Measurements from ENCODE around the gene PPOX. TPM values are rescaled to one million over a fixed set of nuclear protein-coding genes. Genes with fewer than 3 reads are reported as not detected.

The PPOX gene
- 8.7 and 10.4 TPM in 2 replicates for polyA plus RNA-seq (2013)

- H2BK5ac ChIP-seq (ENCODE audit: low read depth, low read length, poor library complexity), result peak within 1 kb of the TSS; percentile 21
- WGBS (ENCODE audit: extremely low coverage, insufficient coverage, insufficient read length), result no CpG with 5 or more reads among the region's 54 CpGs
- peak within 1 kb of the TSS; percentile 23 for H2AK5ac ChIP-seq (ENCODE audit: low read length)
Measured at GRCh38 chr1:161165742-161166668, at the start of gene PPOX. PPOX (plus strand) TSS chr1:161166426; CDS start chr1:161166848, 422 bp downstream.

GRCh38 chr1:161117759-161118581 lies 48.3 kb upstream of the PPOX start, which contains the start of the genes NIT1 and PFDN2:
NIT1 (plus strand) TSS chr1:161118105; CDS start chr1:161118177, 72 bp downstream.
PFDN2 (minus strand) TSS chr1:161118037; CDS start chr1:161118026, 11 bp downstream.
- H4K91ac ChIP-seq (ENCODE audit: low read depth, low read length), result peak within 1 kb of the TSS; percentile 45
- peaks cover 10% of the 10 kb centered on the region for H3K79me2 ChIP-seq (ENCODE audit: control insufficient read depth, insufficient read depth, low read length, poor library complexity)
- peak within 1 kb of the TSS; percentile 90 for H3K27ac ChIP-seq (ENCODE audit: low read depth, low read length)
- H3K9ac ChIP-seq (ENCODE audit: low read length), result peak within 1 kb of the TSS; percentile 90
- peak within 1 kb of the TSS; percentile 29 for H2BK5ac ChIP-seq (ENCODE audit: low read depth, low read length, poor library complexity)
- DNase-seq, result peak; percentile 89 to 92
- no CpG with 5 or more reads among the region's 58 CpGs for WGBS (ENCODE audit: extremely low coverage, insufficient coverage, insufficient read length)
- peak within 1 kb of the TSS; percentile 45 for H4K12ac ChIP-seq (ENCODE audit: low read depth, low read length)
- peak within 1 kb of the TSS; percentile 8 for H3K18ac ChIP-seq (ENCODE audit: low read length)
- peak within 1 kb of the TSS; percentile 67 for H4K8ac ChIP-seq (ENCODE audit: low read depth, low read length)
- H3K4ac ChIP-seq (ENCODE audit: low read depth, low read length), result peak within 1 kb of the TSS; percentile 32
- peak within 1 kb of the TSS; percentile 5 for H2BK120ac ChIP-seq (ENCODE audit: insufficient read depth, low read length, poor library complexity)
- H3K23ac ChIP-seq (ENCODE audit: low read length), result no peak within 1 kb of the TSS
- H3K36me3 ChIP-seq (ENCODE audit: control insufficient read depth in 1 of 2, insufficient read depth in 2 of 2, low read length in 2 of 2), result peaks cover 19 to 27% of the 10 kb centered on the region in 2 experiments
- peak within 1 kb of the TSS; percentile 33 for H3K14ac ChIP-seq (ENCODE audit: low read length)
- H3K4me1 ChIP-seq (ENCODE audit: control insufficient read depth in 1 of 2, insufficient read depth in 2 of 2, low read length in 2 of 2), result peaks cover 9 to 11% of the 10 kb centered on the region in 2 experiments
- peaks cover 2% of the 10 kb centered on the region for H3K9me3 ChIP-seq (ENCODE audit: insufficient read depth, low read depth, low read length)
- H2AK5ac ChIP-seq (ENCODE audit: low read length), result peak within 1 kb of the TSS; percentile 74
- H3K4me3 ChIP-seq (ENCODE audit: low read depth, low read length), result peak within 1 kb of the TSS; percentile 95
- peak within 1 kb of the TSS; percentile 61 for H2AFZ ChIP-seq (ENCODE audit: insufficient read depth, low read length, poor library complexity)
- peak within 1 kb of the TSS; percentile 14 for H2BK12ac ChIP-seq (ENCODE audit: low read length)
- no peaks in the 10 kb centered on the region for H3K27me3 ChIP-seq (ENCODE audit: insufficient read depth, low read length)
- peaks cover 5% of the 10 kb centered on the region for H3K79me1 ChIP-seq (ENCODE audit: low read length)
- H3K4me2 ChIP-seq (ENCODE audit: low read length), result peak within 1 kb of the TSS; percentile 77

More at GRCh38 chr1:161165742-161166668, at the start of gene PPOX:
- Histone ChIP-seq H3K9ac (ENCODE audit: low read length) (peak within 1 kb of the TSS; percentile 84), H3K27me3 (ENCODE audit: insufficient read depth, low read length) (no peaks in the 10 kb centered on the region), H4K12ac (ENCODE audit: low read depth, low read length) (peak within 1 kb of the TSS; percentile 34), H3K36me3 (ENCODE audit: control insufficient read depth in 1 of 2, insufficient read depth in 2 of 2, low read length in 2 of 2) (peaks cover 26 to 45% of the 10 kb centered on the region in 2 experiments), H4K91ac (ENCODE audit: low read depth, low read length) (peak within 1 kb of the TSS; percentile 16), H3K4me2 (ENCODE audit: low read length) (peak within 1 kb of the TSS; percentile 97), H3K9me3 (ENCODE audit: insufficient read depth, low read depth, low read length) (peaks cover 2% of the 10 kb centered on the region), H3K4ac (ENCODE audit: low read depth, low read length) (no peak within 1 kb of the TSS), H3K23ac (ENCODE audit: low read length) (no peak within 1 kb of the TSS), H3K79me2 (ENCODE audit: control insufficient read depth, insufficient read depth, low read length, poor library complexity) (no peaks in the 10 kb centered on the region), H2BK120ac (ENCODE audit: insufficient read depth, low read length, poor library complexity) (no peak within 1 kb of the TSS), H2BK12ac (ENCODE audit: low read length) (no peak within 1 kb of the TSS), H2AFZ (ENCODE audit: insufficient read depth, low read length, poor library complexity) (peak within 1 kb of the TSS; percentile 70), H3K4me3 (ENCODE audit: low read depth, low read length) (peak within 1 kb of the TSS; percentile 85), H4K8ac (ENCODE audit: low read depth, low read length) (peak within 1 kb of the TSS; percentile 78), H3K27ac (ENCODE audit: low read depth, low read length) (peak within 1 kb of the TSS; percentile 29), H3K79me1 (ENCODE audit: low read length) (no peaks in the 10 kb centered on the region), H3K4me1 (ENCODE audit: control insufficient read depth in 1 of 2, insufficient read depth in 2 of 2, low read length in 2 of 2) (peaks cover 8 to 9% of the 10 kb centered on the region in 2 experiments), H3K14ac (ENCODE audit: low read length) (peak within 1 kb of the TSS; percentile 65), H3K18ac (ENCODE audit: low read length) (peak within 1 kb of the TSS; percentile 19)
- DNase-seq, result peak; percentile 97 to 98

GRCh38 chr1:161119092-161119903 lies 46.9 kb upstream of the PPOX start:
- peaks cover 27 to 37% of the 10 kb centered on the region in 2 experiments for H3K36me3 ChIP-seq (ENCODE audit: control insufficient read depth in 1 of 2, insufficient read depth in 2 of 2, low read length in 2 of 2)
- no peak overlapping the region for H3K4ac ChIP-seq (ENCODE audit: low read depth, low read length)
- WGBS (ENCODE audit: extremely low coverage, insufficient coverage, insufficient read length), result no CpG with 5 or more reads among the region's 10 CpGs
- H2BK120ac ChIP-seq (ENCODE audit: insufficient read depth, low read length, poor library complexity), result no peak overlapping the region
- H3K9me3 ChIP-seq (ENCODE audit: insufficient read depth, low read depth, low read length), result peaks cover 2% of the 10 kb centered on the region
- H2AK5ac ChIP-seq (ENCODE audit: low read length), result peak overlapping the region; percentile 28
- H3K79me1 ChIP-seq (ENCODE audit: low read length), result peaks cover 5% of the 10 kb centered on the region
- H3K4me2 ChIP-seq (ENCODE audit: low read length), result peak overlapping the region; percentile 66
- peak overlapping the region; percentile 26 for H3K27ac ChIP-seq (ENCODE audit: low read depth, low read length)
- no peak overlapping the region for H3K18ac ChIP-seq (ENCODE audit: low read length)
- peak overlapping the region; percentile 33 for H3K14ac ChIP-seq (ENCODE audit: low read length)
- peaks cover 9 to 11% of the 10 kb centered on the region in 2 experiments for H3K4me1 ChIP-seq (ENCODE audit: control insufficient read depth in 1 of 2, insufficient read depth in 2 of 2, low read length in 2 of 2)
- H4K8ac ChIP-seq (ENCODE audit: low read depth, low read length), result no peak overlapping the region
- peak overlapping the region; percentile 45 for H4K12ac ChIP-seq (ENCODE audit: low read depth, low read length)
- no peak overlapping the region for H3K4me3 ChIP-seq (ENCODE audit: low read depth, low read length)
- no peaks in the 10 kb centered on the region for H3K27me3 ChIP-seq (ENCODE audit: insufficient read depth, low read length)
- H3K23ac ChIP-seq (ENCODE audit: low read length), result no peak overlapping the region
- no peak overlapping the region for H3K9ac ChIP-seq (ENCODE audit: low read length)
- peak; percentile 93 for DNase-seq
- peaks cover 10% of the 10 kb centered on the region for H3K79me2 ChIP-seq (ENCODE audit: control insufficient read depth, insufficient read depth, low read length, poor library complexity)
- peak overlapping the region; percentile 32 for H2AFZ ChIP-seq (ENCODE audit: insufficient read depth, low read length, poor library complexity)
- H2BK5ac ChIP-seq (ENCODE audit: low read depth, low read length, poor library complexity), result peak overlapping the region; percentile 1
- no peak overlapping the region for H2BK12ac ChIP-seq (ENCODE audit: low read length)
- H4K91ac ChIP-seq (ENCODE audit: low read depth, low read length), result peak overlapping the region; percentile 22

Measured in trophoblast cell (in vitro differentiated cells and primary cell).